NCI-H446 treated with DMSO at 0.1 percent for 48 hours (cell line): ENCODE measurements around the gene TSPYL4.

Experiments
- DNase-seq: peaks from one replicate; lab custom pipeline; 2025; lab: John Stamatoyannopoulos, UW

Gene TSPYL4

GRCh38 chr6:116221911-116222310 is 32.0 kb downstream of the TSPYL4 start:
- no peak for DNase-seq

DNA sequence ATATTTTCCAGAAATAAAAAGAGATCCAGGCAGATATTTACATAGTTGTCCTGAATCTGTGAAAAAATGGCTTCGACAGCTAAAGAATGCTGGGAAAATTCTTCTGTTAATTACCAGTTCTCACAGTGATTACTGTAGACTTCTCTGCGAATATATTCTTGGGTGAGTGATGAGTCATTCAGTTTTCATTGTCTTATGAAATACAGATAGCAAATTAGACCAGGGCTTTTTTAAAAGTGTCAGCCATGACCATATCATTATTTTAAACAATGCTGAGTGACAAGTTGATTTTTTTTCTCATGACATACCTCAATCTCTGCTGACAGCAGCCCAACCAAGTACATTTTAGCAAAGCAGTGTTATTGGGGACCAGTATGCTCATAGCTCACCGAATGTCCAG is 32.8 kb downstream of the TSPYL4 start:
- no peak for DNase-seq

DNA sequence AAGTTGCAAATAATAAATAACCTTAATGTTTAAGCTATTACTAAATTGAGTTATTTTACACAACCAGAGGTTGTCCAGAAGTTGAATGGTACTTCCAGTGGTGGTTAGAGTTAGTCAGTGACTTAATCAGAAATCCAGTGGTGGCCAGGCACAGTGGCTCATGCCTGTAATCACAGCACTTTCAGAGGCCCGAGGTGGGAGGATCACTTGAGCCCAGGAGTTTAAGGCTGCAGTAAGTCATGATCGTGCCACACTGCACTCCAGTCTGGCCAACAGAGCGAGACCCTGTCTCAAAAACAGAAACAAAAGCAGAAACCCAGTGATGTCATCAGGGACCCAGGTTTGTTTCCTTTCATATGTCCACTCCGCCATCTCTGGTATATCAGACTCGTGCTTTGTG is 35.0 kb downstream of the TSPYL4 start:
- no peak for DNase-seq

DNA sequence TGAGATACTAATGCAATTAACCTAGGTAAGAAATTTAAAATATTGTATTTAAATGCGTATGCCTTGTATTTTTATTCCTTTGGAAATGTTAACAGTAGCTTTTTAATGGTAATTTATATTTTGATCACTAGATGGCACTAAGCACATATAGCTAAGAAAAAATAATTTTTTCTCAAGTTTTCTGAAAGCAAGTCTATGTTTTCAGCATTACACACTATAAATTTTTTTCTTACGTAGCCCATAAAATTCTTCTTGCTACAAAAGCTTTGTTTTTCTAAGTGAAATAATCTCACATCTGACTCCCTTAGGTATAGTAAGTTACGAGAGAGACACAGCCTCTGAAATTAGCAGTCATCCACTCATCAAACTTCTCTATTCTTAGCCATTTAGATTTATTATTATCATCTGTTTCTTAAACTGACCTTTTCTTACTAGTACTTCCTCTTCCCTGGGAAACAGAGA is 35.7 kb downstream of the TSPYL4 start:
- peak; percentile 17 for DNase-seq

GRCh38 chr6:116217069-116217468 is 36.8 kb downstream of the TSPYL4 start:
- no peak for DNase-seq

DNA sequence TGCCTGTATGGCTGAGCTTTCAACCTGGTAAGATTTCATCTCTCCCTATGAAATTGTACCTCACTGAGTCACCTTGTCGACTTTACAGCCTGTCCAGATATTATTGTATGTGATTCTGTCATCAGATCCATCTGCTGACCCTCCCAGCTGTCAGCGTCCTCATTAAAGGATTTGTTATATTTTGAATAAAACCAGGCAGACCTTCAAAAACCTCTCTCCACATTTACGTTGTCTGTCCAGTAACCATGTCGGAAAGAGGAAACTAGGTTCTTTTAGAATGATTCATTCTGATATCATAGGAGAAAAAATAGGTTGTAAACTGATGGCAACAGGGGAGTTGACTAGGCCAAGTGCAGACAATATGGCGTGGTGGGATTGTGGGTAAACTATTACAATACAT is 38.5 kb downstream of the TSPYL4 start:
- no peak for DNase-seq

GRCh38 chr6:116214681-116215080 is 39.2 kb downstream of the TSPYL4 start:
- no peak for DNase-seq

- no peak for DNase-seq
Observed at GRCh38 chr6:116210750-116211425, 43.0 kb downstream of the TSPYL4 start.

DNA sequence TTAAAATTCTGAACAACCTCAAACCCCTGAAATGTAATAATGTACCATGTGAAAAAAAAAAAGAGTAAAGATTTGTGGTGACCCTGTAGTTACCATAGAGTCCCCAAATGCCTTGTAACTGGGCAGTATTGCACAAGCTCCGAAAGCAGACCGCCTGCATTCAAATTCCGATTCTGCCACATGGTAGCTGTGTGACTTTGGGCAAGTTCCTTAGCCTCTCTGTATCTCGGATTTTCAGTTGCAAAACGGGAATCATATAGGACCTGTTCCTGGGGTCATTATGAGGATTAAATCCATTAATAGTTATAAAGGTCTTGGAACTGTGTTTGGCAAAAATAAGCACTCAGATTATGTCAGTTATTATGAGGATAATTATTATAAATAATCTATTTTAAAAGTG is 43.6 kb downstream of the TSPYL4 start:
- no peak for DNase-seq

- DNase-seq = no peak
Observed at GRCh38 chr6:116208056-116208785, 45.7 kb downstream of the TSPYL4 start.

DNA sequence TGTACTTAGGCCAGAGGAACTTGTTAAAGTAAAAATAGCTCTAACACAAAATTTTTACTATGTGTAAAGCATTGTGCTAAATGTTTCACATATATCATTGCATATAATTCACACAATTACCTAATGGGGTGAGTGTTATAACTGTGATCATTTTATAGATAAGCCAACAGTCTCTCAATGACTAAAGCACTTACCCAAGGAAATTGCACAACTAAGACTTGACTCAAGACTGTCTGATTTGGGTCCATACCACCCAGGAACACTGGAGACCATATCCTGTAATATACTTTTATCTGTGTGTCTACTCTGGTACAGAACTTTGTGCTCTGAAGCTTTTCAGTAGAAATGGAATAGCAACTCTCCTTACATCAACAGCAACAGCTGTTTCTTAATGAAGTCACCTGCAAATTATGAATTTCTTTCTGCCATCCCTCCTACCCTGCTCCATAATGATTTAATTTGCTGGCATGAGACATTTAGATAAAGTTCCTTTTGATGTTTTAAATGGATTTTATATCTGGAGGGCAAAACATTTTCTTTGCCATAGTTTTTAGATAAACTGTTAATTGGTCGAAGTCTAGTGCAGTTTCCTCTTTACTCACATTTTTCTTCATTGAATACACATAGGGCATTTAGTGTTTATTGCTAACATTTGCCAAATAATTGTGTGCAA is 47.5 kb downstream of the TSPYL4 start:
- no peak for DNase-seq

DNA sequence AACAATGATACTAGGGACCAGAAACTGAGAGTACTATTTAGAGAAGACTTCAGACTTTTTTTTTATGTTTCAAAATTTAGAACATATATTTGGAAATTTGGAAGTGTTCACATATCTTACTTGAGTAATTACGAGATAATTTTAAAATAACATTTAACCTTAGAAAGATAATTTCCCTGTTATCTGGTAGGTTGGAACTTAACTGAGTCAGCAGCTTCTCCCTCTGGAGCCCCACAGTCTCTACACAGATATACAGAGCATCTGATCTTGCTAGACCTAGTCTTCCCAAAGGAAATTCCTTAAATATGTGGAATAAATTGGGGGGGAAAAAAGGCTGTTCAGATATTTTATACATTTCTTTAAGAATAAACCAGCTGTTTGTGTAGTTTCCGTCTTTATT is 48.6 kb downstream of the TSPYL4 start:
- no peak for DNase-seq

DNA sequence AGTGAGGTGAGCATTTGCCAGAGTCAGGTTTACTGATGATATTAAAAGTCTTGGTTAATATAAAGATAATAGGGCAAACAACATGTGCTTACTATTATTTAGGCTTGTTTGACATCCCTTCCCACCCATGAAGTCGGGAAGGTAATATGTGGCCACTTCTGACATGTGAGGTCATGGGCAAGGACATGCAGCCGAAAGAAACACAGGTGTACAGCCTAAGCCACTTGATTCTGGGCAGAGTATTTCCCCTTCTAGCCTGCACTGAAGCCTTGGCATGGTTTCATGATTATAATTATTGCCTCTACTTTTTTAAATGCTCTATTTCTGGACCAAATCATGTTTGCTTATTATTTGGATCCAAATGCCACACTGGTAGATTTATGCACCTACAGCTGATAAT is 52.3 kb downstream of the TSPYL4 start:
- DNase-seq = no peak

DNA sequence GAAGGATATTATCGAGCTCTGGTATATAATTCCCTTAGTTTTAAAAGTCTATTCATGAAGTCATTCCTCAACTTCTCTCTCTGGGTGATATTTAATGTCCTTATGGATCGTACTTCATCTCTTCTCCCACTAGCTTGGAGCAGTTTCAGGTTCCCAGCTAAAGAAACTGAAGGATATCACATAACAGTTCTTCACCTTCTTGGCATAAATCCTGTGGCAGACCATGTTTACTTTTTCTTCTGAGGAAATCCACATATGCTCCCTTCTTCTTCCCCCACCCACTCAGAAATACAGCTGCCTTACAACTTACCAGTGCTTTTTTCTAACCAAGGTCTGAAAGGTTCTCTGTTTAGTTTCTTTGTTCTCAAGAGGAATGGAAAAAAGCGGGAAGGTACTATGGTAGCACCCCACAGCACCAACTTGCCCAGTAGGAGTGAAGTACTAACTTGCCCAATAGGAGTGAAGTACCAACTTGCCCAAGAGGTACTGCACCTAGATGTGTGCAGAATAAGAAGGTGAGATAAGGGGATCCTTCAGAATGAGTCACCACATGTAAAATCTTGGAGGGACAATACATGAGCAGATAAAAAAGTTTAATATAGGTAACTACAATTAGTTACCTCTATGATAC is 53.1 kb downstream of the TSPYL4 start:
- no peak for DNase-seq
